HG03520 (cell line): ENCODE measurements around the gene FAT2.

Source experiments
- ATAC-seq: cut with Tn5 transposase; IDR thresholded peaks from one replicate; pipeline ENCODE4 v1.9.1; 2021; ENCODE audit warnings: mild to moderate bottlenecking, moderate library complexity; ENCODE audit not compliant: unreplicated experiment

FAT2 gene

GRCh38 chr5:151591144-151591819 is at the start of gene FAT2:
Gene FAT2 (minus strand): TSS chr5:151591331. CDS start chr5:151568931, 22,400 bp downstream.
- ATAC-seq, result no peak

DNA sequence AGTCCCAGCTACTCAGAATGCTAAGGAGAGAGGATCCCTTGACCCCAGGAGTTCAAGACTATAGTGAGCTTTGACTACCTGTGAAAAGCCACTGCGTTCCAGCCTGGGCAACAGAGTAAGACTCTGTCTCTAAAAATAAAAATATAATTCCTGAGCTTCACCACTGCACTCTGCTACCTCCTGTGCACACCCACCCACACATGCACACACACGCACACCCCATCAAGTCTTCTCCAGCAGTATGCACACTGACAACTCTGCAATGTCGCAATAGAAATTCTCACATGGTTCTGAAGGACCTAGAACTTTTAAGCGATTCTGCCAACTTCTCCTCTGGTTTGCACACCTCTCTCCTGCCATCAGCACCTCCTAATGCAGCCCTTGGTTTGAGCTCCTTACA is 47.5 kb upstream of the FAT2 start:
- ATAC-seq, result no peak

GRCh38 chr5:151637676-151638075 is 46.5 kb upstream of the FAT2 start:
- ATAC-seq, result no peak

DNA sequence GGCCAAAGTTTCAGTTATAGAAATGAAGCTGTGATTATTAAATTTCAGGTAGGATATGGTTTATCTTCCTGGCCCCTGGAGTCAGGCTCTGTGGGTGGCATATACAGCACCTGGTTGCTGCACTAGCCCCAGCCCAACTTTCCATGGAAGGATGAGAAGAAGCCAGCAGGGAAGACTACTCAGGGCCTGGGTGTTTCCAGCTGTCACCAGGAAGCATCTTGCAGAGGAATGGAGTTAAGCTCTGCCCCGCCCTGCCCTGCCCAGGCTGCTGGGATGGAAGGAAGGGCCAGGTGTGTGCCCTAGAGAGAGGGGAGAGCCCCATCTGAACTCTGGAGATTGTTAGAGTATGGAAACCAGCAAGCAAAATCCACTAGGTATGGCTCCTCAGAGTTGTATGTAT is 42.8 kb upstream of the FAT2 start:
- ATAC-seq, result no peak

DNA sequence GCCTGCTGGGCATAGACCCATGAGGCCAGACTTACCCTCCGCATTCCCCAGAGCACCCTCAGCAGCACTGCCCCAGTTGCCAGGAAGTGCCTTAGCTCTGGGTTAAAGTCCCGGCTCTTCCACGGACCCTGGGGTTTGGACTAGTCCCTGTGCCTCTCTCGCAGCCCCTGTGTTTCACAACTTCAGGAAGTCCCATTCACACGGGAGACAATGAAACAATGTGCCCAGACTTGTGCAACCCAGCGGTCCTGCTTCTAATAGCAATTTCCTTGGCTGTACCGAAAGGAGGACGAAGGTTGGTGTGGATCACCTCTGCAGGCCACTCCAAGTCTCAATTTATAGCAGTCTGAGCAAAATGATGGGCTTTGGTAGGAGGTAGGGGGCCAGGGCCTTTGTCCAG is 41.8 kb upstream of the FAT2 start:
- ATAC-seq, result no peak

DNA sequence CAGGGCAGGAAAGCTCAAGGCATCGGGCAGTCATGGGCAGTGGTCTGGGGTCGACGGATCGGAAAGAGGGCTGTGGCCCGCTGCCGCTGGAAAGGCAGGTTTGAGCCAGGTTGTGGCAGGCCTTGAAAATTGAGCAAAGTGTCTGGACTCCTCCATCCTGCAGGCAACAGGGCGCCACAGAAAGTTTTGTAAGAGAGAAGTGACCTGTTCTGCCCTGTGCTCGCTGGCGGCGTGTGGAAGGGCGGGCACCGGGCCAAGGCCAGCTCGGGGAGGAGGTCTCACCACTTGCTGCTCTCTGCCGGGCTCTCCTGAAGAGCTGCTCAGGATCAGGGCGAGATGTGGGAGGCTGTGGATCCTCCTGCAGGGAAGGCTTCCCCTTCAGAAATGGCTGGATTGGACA is 41.4 kb upstream of the FAT2 start:
- no peak for ATAC-seq

- ATAC-seq, result no peak
Measured at GRCh38 chr5:151631941-151632340, 40.8 kb upstream of the FAT2 start.

GRCh38 chr5:151630088-151630487 is 39.0 kb upstream of the FAT2 start:
- no peak for ATAC-seq

- ATAC-seq, result no peak
Measured at GRCh38 chr5:151628112-151628823, 37.1 kb upstream of the FAT2 start.

DNA sequence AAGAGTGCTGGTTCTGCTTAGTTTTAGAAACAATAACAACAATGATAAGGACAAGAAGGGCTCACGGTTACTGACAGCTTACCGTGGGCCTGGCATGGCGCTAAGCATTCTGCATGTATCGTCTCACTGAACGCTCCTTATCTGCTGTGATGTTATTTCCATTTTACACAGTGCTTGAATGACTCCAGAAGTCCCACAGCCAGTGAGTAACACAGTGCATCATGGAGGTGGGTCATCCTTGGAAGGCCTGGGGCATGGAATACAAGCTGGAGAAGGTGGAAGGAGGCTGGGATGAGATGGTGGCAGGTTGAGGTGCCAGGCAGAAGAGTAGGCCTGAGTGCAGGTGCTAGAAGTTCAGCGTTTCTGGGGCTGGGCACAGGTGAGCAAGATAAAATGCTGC is 36.5 kb upstream of the FAT2 start:
- ATAC-seq, result no peak

DNA sequence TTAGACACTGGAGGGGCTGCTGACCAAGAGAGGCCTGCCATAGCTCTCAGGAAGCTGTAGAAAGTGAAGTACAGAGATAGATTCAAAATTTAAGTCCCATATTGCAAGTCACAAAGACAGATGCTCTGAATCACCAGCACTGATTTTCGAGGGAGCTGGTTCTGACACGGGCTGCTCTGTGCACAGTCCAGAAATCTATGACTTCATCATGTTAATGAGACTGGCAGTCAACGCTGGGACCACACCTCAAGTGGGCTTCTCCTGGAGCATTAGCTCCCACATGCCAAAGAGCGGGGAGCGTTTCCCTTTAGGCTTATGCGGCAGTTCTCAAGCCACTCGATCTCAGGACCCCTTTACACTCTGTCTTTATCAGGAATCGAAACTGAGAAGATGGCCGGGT is 34.2 kb upstream of the FAT2 start:
- ATAC-seq, result no peak

DNA sequence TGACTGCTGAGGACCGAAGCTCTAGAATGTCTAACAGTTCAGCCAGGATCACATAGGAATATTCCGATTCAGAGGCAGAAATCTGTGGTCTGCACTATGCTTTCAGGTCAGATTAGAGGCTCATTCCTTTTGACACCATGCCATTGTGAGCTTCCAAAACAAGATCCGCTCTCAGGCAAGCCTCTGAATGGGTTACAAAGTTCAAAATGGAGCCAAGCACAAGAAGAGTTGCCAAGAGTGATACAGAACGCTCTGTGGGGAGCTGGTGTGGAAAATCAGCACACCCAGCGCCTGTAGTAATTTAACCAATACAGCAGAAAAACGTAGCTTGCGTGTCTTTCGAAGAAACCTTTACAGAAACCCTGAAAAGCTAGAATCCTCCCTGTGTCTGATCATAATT is 33.3 kb upstream of the FAT2 start:
- ATAC-seq, result no peak

GRCh38 chr5:151622367-151623088 is 31.4 kb upstream of the FAT2 start:
- no peak for ATAC-seq

DNA sequence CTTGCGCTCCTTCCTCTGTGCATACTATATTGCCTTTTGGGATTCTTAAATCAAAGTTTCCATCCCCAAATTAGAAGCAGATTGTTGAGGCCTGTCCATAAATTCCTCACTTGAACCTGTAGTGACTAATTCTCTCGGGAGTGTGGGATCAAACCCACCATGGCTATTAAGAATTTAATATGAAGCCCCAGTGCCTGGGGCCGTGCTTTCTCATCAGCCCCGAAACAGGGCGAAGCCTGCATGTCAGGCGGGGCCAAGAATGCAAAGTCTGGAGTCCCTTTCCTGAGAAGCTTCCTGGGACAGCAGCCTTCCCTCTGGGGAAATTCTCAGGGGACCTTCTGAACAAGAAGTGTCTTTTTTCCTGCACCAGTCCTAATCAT is 29.3 kb upstream of the FAT2 start:
- ATAC-seq, result no peak

GRCh38 chr5:151619812-151620460 is 28.8 kb upstream of the FAT2 start:
- no peak for ATAC-seq

GRCh38 chr5:151618907-151619306 is 27.8 kb upstream of the FAT2 start:
- no peak for ATAC-seq

DNA sequence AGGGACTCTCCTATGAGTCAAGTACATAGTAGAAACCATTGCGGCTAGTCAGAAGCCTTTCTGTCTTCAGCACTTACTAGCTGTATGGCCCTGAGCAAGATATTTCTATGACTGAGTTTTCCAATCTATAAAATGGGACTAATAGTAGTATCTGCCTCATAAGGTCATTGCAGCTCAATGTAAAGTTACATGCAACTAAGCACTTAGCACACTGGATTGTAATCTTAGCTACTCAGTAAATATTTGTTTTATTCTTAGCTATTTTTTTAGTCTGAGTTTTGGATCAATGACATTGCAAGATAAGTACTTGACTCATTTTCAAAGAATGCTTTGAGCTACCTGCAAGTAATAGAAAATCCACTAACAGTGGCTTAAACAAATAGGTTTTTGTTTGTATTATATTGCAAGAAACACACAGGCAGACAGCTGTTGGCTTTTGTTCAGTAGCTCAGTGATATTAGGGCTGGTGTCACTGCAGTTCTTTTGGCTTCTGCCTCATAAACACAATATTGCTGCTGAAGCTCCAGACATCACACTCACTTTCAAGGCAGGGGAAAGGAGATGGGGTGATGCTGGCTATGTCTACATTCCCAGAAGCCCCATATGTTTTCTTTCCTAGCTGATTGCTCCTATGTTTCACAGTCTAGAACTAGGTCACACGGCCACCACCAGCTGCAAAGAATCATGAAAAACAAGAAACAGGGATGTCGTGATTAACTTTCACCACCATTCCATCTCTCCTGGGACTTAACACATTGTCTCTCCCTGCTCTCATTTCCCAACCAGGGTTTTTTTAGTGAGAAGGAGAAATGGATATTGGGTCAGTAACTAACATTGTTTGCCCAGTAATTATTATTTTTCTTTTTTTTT is 26.9 kb upstream of the FAT2 start:
- ATAC-seq, result no peak

DNA sequence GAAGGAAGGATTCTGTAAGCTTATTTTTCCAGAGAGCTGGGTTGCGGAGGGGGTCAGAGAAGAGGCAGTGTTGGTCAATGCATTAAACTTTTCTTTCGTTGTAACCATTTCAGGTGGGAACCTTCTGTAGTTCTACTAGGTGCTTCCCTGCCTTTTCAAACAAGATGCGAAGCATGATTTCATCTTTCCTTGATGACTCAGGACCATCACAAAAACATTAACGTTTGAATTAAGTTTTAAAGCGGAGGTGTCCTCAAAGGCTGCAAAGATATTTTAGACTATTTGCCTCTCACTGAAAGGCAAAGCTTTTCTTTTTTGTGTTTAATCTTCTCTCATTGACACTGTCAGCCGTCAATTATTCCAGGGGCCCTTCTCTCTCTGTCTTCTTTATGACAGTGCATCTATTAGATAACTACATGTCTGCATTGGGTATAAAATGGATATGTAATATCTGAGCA is 26.3 kb upstream of the FAT2 start:
- no peak for ATAC-seq

DNA sequence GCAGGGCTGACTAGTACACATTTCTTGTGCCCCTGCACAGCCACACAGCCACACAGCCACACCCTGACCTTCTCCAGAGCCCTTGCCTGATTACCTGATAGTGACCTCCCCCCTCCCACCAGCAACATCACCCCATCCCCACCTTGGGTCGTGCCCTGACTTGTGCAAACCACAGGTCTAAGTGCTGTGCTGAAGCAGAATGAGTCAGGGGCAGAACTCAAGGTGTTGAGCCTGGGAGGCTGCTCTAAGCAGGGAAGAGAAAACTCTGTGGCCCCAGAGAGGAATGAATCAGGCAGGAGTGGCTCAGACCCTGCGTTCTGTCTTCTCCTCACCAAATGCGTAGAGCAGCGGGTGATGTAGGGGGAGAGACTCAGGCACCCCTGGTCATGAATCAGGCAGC is 24.3 kb upstream of the FAT2 start:
- no peak for ATAC-seq

- ATAC-seq, result no peak
Measured at GRCh38 chr5:151614565-151614964, 23.4 kb upstream of the FAT2 start.
